CMK (cell line): ENCODE data around the gene NKD1.

ENCODE experiments used
- DNase-seq: peaks from one replicate; pipeline ENCODE4 v3.0.0-alpha.2; 2010; ENCODE audit warnings: low read depth

Gene NKD1

GRCh38 chr16:50675686-50676610 lies 127.8 kb downstream of the NKD1 start:
- DNase-seq = no peak

GRCh38 chr16:50676684-50677225 lies 128.6 kb downstream of the NKD1 start:
- DNase-seq = no peak

- no peak for DNase-seq
Observed at GRCh38 chr16:50677351-50677750, 129.2 kb downstream of the NKD1 start.

- DNase-seq = no peak
Observed at GRCh38 chr16:50678531-50678930, 130.3 kb downstream of the NKD1 start.

GRCh38 chr16:50679266-50679665 lies 131.1 kb downstream of the NKD1 start:
- DNase-seq = no peak

GRCh38 chr16:50679676-50680555 lies 131.7 kb downstream of the NKD1 start:
- no peak for DNase-seq

- no peak for DNase-seq
Observed at GRCh38 chr16:50680556-50680893, 132.3 kb downstream of the NKD1 start.

GRCh38 chr16:50681021-50681885 lies 133.1 kb downstream of the NKD1 start, which contains the start of gene SNX20:
Gene SNX20 (minus strand): TSS chr16:50681312. CDS start chr16:50677526, 3,786 bp downstream.
- no peak for DNase-seq

GRCh38 chr16:50683689-50684374 lies 135.6 kb downstream of the NKD1 start:
- DNase-seq = peak; percentile 80

GRCh38 chr16:50684823-50685461 lies 136.7 kb downstream of the NKD1 start:
- no peak for DNase-seq

GRCh38 chr16:50685462-50686063 lies 137.4 kb downstream of the NKD1 start:
- no peak for DNase-seq

GRCh38 chr16:50688083-50688482 lies 139.9 kb downstream of the NKD1 start:
- DNase-seq = no peak

GRCh38 chr16:50688867-50689266 lies 140.7 kb downstream of the NKD1 start:
- no peak for DNase-seq

- no peak for DNase-seq
Observed at GRCh38 chr16:50690177-50690576, 142.0 kb downstream of the NKD1 start.

- DNase-seq = no peak
Observed at GRCh38 chr16:50692644-50692998, 144.4 kb downstream of the NKD1 start.

GRCh38 chr16:50692999-50693781 lies 145.0 kb downstream of the NKD1 start, which contains the start of gene NOD2:
Gene NOD2 (plus strand): TSS chr16:50693606. CDS start chr16:50699496, 5,890 bp downstream.
- no peak for DNase-seq

- no peak for DNase-seq
Observed at GRCh38 chr16:50694206-50694605, 146.0 kb downstream of the NKD1 start.

GRCh38 chr16:50695017-50696000 lies 147.1 kb downstream of the NKD1 start:
- DNase-seq = no peak
